K562 (cell line): Measurements from ENCODE around the gene SLC29A3. TPM values are rescaled to one million over a fixed set of nuclear protein-coding genes. Genes with fewer than 3 reads are reported as not detected.

Source experiments
- BMI1 ChIP-seq: fragments of 150-350 bp; IDR thresholded peaks from 2 replicates; pipeline ENCODE4 v1.6.1; 2014; ENCODE audit warnings: low read length
- GATAD2B ChIP-seq: fragments of 450-650 bp; IDR thresholded peaks from 2 replicates; pipeline ENCODE4 v1.6.1; 2017; ENCODE audit warnings: mild to moderate bottlenecking, borderline replicate concordance
- KDM4B ChIP-seq, 2 experiments: fragments of 450-650 bp in 1 of 2; sonication (generic) in 1 of 2; IDR thresholded peaks; 2 replicates each; pipeline ENCODE4 v1.6.1; 2016 to 2017; ENCODE audit warnings: borderline replicate concordance in 2 of 2, antibody characterized with exemption in 1 of 2, low read depth in 1 of 2, mild to moderate bottlenecking in 1 of 2
- LCOR ChIP-seq: sonication (generic); formaldehyde crosslinking; IDR thresholded peaks from 2 replicates; pipeline ENCODE4 v1.8.0; 2022; ENCODE audit warnings: mild to moderate bottlenecking, missing genetic modification reagents
- PTRF ChIP-seq: fragments of 450-650 bp; IDR thresholded peaks from 2 replicates; pipeline ENCODE4 v1.6.1; 2016; ENCODE audit warnings: mild to moderate bottlenecking, missing genetic modification characterization, missing compliant biosample characterization
- RBM25 ChIP-seq: fragments of 200-400 bp; formaldehyde crosslinking; IDR thresholded peaks from 2 replicates; pipeline ENCODE4 v1.6.1; 2018; ENCODE audit warnings: low read length, low read depth, moderate library complexity; ENCODE audit not compliant: severe bottlenecking
- UBTF ChIP-seq, 2 experiments: IDR thresholded peaks; 2 replicates each; pipeline ENCODE4 v1.6.1; 2012; ENCODE audit warnings: improper control_type of control experiment in 2 of 2, low read depth in 2 of 2, low read length in 2 of 2, borderline replicate concordance in 1 of 2
- USF2 ChIP-seq: sonication (generic); formaldehyde crosslinking; IDR thresholded peaks from 2 replicates; pipeline ENCODE4 v1.5.0; 2020; ENCODE audit warnings: missing genetic modification reagents
- ZBTB33 ChIP-seq: sonication (generic); formaldehyde crosslinking; IDR thresholded peaks from 2 replicates; pipeline ENCODE4 v1.8.1; 2023; ENCODE audit warnings: mild to moderate bottlenecking, missing genetic modification reagents
- ZNF174 ChIP-seq: fragments of 250-450 bp; sonication (Bioruptor Pico); IDR thresholded peaks from 2 replicates; pipeline ENCODE4 v1.4.0; 2020; ENCODE audit warnings: mild to moderate bottlenecking
- ZNF395 ChIP-seq: fragments of 200-800 bp; sonication (Bioruptor generic); IDR thresholded peaks from 2 replicates; pipeline ENCODE4 v1.6.1; 2017; ENCODE audit warnings: missing genetic modification characterization, missing compliant biosample characterization
- ZNF830 ChIP-seq: fragments of 250-450 bp; sonication (Bioruptor Pico); IDR thresholded peaks from 2 replicates; pipeline ENCODE4 v1.5.0; 2021; ENCODE audit warnings: mild to moderate bottlenecking
- polyA plus RNA-seq, 8 experiments: library from polyadenylated mRNA; depleted of rRNA in 4 of 8; stranded (reverse) in 5 of 8; unstranded in 3 of 8; fragments of >200 nt; fragmentation: Nextera tagmentation in 2 of 8; fragmentation: Illumina TruSeq in 1 of 8; extraction: Ambion mirVana in 2 of 8; extraction: Trizol in 1 of 8; gene quantifications; 2 replicates each; pipeline versions ENCODE4 v1.2.1 to v1.2.3, GENCODE V29; 2011 to 2014; ENCODE audit warnings: inconsistent platforms in 1 of 8, missing spikeins in 1 of 8
- total RNA-seq, 7 experiments: library from RNA; depleted of rRNA in 6 of 7; stranded (reverse); fragments of >200 nt in 6 of 7; fragmentation: Illumina TruSeq in 2 of 7; extraction: Trizol in 2 of 7; gene quantifications; 2 replicates each; pipeline versions ENCODE4 v1.2.1 to v1.2.3, GENCODE V29; 2011 to 2021; ENCODE audit warnings: low replicate concordance in 1 of 7
- TF ChIP-seq, protein P1 (sequence below): fragments of 450-650 bp; formaldehyde crosslinking; IDR thresholded peaks from 2 replicates; pipeline ENCODE4 v1.4.0; 2022; ENCODE audit warnings: mild to moderate bottlenecking, moderate library complexity
- TF ChIP-seq, protein P2 (sequence below), 2 experiments: fragments of 450-650 bp in 1 of 2; sonication (generic) in 1 of 2; formaldehyde crosslinking in 1 of 2; IDR thresholded peaks in 1 of 2; conservative IDR thresholded peaks in 1 of 2; 2 replicates each; pipeline versions ENCODE4 v1.6.1 to v1.8.1; 2016 to 2023; ENCODE audit warnings: mild to moderate bottlenecking in 2 of 2, moderate library complexity in 2 of 2, inconsistent platforms in 1 of 2, missing genetic modification reagents in 1 of 2

Gene SLC29A3
- total and polyA plus RNA-seq, 9 of the 15 experiments (the other 6 are each of a cell fraction or from before 2014, with no cell fraction given), result 2.1 to 10.7 (median 4.6) TPM

- 0 out of 4 replicates have a peak, but pooled peaks of 1 of the 2 experiments have one; percentile 27 for TF ChIP-seq UBTF (IDR thresholded peaks at IDR 0.05; ENCODE audit: borderline replicate concordance in 1 of 2, low read depth in 2 of 2, low read length in 2 of 2)
- TF ChIP-seq, protein P1, sequence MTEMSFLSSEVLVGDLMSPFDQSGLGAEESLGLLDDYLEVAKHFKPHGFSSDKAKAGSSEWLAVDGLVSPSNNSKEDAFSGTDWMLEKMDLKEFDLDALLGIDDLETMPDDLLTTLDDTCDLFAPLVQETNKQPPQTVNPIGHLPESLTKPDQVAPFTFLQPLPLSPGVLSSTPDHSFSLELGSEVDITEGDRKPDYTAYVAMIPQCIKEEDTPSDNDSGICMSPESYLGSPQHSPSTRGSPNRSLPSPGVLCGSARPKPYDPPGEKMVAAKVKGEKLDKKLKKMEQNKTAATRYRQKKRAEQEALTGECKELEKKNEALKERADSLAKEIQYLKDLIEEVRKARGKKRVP (CRISPR knock-in tag), result no peak
- 0 out of 2 replicates have a peak, but pooled peaks have one; percentile 81 for TF ChIP-seq ZNF830
- TF ChIP-seq ZNF395 (CRISPR knock-in tag), result peak; percentile 84
- no peak for TF ChIP-seq USF2 (CRISPR knock-in tag)
- TF ChIP-seq PTRF (tag), result no peak
- peak in 1 of 2 experiments; percentile 79; a peak in 1 of 4 replicates for TF ChIP-seq KDM4B (IDR thresholded peaks at IDR 0.05; ENCODE audit: borderline replicate concordance in 2 of 2, low read depth in 1 of 2)
- TF ChIP-seq RBM25, result peak; percentile 99
- no peak for TF ChIP-seq ZNF174 (CRISPR knock-in tag)
- no peak for TF ChIP-seq ZBTB33
- no peak for TF ChIP-seq BMI1
- peak; percentile 64; the same call in 1 of the 2 replicates for TF ChIP-seq GATAD2B
- TF ChIP-seq, protein P2, sequence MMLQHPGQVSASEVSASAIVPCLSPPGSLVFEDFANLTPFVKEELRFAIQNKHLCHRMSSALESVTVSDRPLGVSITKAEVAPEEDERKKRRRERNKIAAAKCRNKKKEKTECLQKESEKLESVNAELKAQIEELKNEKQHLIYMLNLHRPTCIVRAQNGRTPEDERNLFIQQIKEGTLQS (IDR thresholded peaks at IDR 0.05), result 0 out of 2 replicates have a peak, but pooled peaks have one; percentile 27
- TF ChIP-seq, protein P2 (CRISPR knock-in tag; conservative IDR thresholded peaks at IDR 0.05), result 0 out of 2 replicates have a peak, but pooled peaks have one; percentile 62
- TF ChIP-seq LCOR (CRISPR knock-in tag), result peak; percentile 84
These were observed 40.4 kb downstream of the SLC29A3 start (continued) for GRCh38 chr10:71359364-71360046.
